HG02973 (cell line): ENCODE measurements around the gene GH1.

Experiments
- ATAC-seq: cut with Tn5 transposase; IDR thresholded peaks from one replicate; pipeline ENCODE4 v1.9.1; 2021; ENCODE audit warnings: moderate library complexity; ENCODE audit not compliant: unreplicated experiment

GH1 gene

GRCh38 chr17:63944736-63945499, 26.3 kb upstream of the GH1 start:
- no peak for ATAC-seq

- no peak for ATAC-seq
These were observed 25.1 kb upstream of the GH1 start for GRCh38 chr17:63943745-63944144.

- no peak for ATAC-seq
These were observed 23.8 kb upstream of the GH1 start for GRCh38 chr17:63942309-63942985.

- no peak for ATAC-seq
These were observed 23.1 kb upstream of the GH1 start for GRCh38 chr17:63941751-63942150.

GRCh38 chr17:63941162-63941561, 22.5 kb upstream of the GH1 start:
- no peak for ATAC-seq

- no peak for ATAC-seq
These were observed 21.9 kb upstream of the GH1 start for GRCh38 chr17:63940584-63940983.

- no peak for ATAC-seq
These were observed 21.2 kb upstream of the GH1 start for GRCh38 chr17:63939884-63940283.

GRCh38 chr17:63939401-63939800, 20.8 kb upstream of the GH1 start:
- no peak for ATAC-seq

GRCh38 chr17:63937920-63938319, 19.3 kb upstream of the GH1 start:
- ATAC-seq, result no peak

GRCh38 chr17:63937319-63937718, 18.7 kb upstream of the GH1 start:
- no peak for ATAC-seq

- no peak for ATAC-seq
These were observed 15.8 kb upstream of the GH1 start for GRCh38 chr17:63934183-63935112.

GRCh38 chr17:63933598-63933997, 15.0 kb upstream of the GH1 start:
- ATAC-seq, result no peak

- no peak for ATAC-seq
These were observed 14.1 kb upstream of the GH1 start for GRCh38 chr17:63932721-63933120.

- ATAC-seq, result peak; percentile 73
These were observed 13.4 kb upstream of the GH1 start, which contains the start of gene CD79B for GRCh38 chr17:63931981-63932561. TSS of gene CD79B (minus strand) at chr17:63932331. CDS start at chr17:63932261, 70 bp downstream.

GRCh38 chr17:63930951-63931575, 12.4 kb upstream of the GH1 start:
- peak; percentile 41 for ATAC-seq

GRCh38 chr17:63929860-63930766, 11.5 kb upstream of the GH1 start:
- no peak for ATAC-seq

- no peak for ATAC-seq
These were observed 10.5 kb upstream of the GH1 start for GRCh38 chr17:63928966-63929695.

- ATAC-seq, result no peak
These were observed 9.6 kb upstream of the GH1 start for GRCh38 chr17:63928172-63928666.
